Neuronal stem cell (in vitro differentiated cells): ENCODE data around the gene KLHL21.

Experiments
- DNase-seq: peaks from one replicate; pipeline ENCODE4 v3.0.0-alpha.2; 2013; ENCODE audit warnings: low spot score
- H2AFZ ChIP-seq: one replicate; pipeline ENCODE4 v1.6.1; 2013; ENCODE audit warnings: mild to moderate bottlenecking, low read length, inconsistent platforms
- H2AK5ac ChIP-seq: 2 replicates; pipeline ENCODE4 v1.6.1; 2013; ENCODE audit warnings: low read depth, mild to moderate bottlenecking, inconsistent platforms, low read length, moderate library complexity, mixed read lengths
- H2BK120ac ChIP-seq: 2 replicates; pipeline ENCODE4 v1.6.1; 2013; ENCODE audit warnings: low read depth, mild to moderate bottlenecking, inconsistent platforms, low read length, moderate library complexity, mixed read lengths
- H2BK12ac ChIP-seq: one replicate; pipeline ENCODE4 v1.6.1; 2013; ENCODE audit warnings: low read length, inconsistent platforms
- H2BK15ac ChIP-seq: 2 replicates; pipeline ENCODE4 v1.6.1; 2013; ENCODE audit warnings: mild to moderate bottlenecking, low read length, inconsistent platforms, mixed read lengths
- H2BK5ac ChIP-seq: one replicate; pipeline ENCODE4 v1.6.1; 2013; ENCODE audit warnings: inconsistent platforms, mild to moderate bottlenecking, low read length, moderate library complexity
- H3K14ac ChIP-seq: one replicate; pipeline ENCODE4 v1.6.1; 2013; ENCODE audit warnings: low read length, inconsistent platforms
- H3K18ac ChIP-seq: 2 replicates; pipeline ENCODE4 v1.6.1; 2013; ENCODE audit warnings: low read length, inconsistent platforms
- H3K23ac ChIP-seq: 2 replicates; pipeline ENCODE4 v1.6.1; 2013; ENCODE audit warnings: low read depth, mild to moderate bottlenecking, mixed read lengths, low read length, inconsistent platforms; ENCODE audit not compliant: poor library complexity
- H3K27ac ChIP-seq: replicated peaks from 3 replicates; pipeline ENCODE4 v1.5.1; 2013; ENCODE audit warnings: low read length, inconsistent platforms
- H3K27me3 ChIP-seq, 3 experiments: 2 replicates each; pipeline ENCODE4 v1.6.1; 2013; ENCODE audit warnings: low read length in 3 of 3, mild to moderate bottlenecking in 2 of 3, inconsistent platforms in 1 of 3, low read depth in 1 of 3, mixed read lengths in 1 of 3, moderate library complexity in 1 of 3; ENCODE audit not compliant: control insufficient read depth in 3 of 3, insufficient read depth in 3 of 3
- H3K36me3 ChIP-seq, 2 donors: replicated peaks in 1 of 2; 2 replicates each; pipeline ENCODE4 v1.6.1; 2013; ENCODE audit warnings: low read length in 2 of 2; ENCODE audit not compliant: control insufficient read depth in 2 of 2, insufficient read depth in 2 of 2
- H3K4ac ChIP-seq: 2 replicates; pipeline ENCODE4 v1.6.1; 2013; ENCODE audit warnings: inconsistent platforms, mild to moderate bottlenecking, low read length, moderate library complexity
- H3K4me1 ChIP-seq, 2 donors: 1 replicate in 1 of 2; 2 replicates in 1 of 2; pipeline ENCODE4 v1.6.1; 2013; ENCODE audit warnings: low read length in 2 of 2, low read depth in 1 of 2; ENCODE audit not compliant: control insufficient read depth in 2 of 2, insufficient read depth in 1 of 2
- H3K4me2 ChIP-seq: one replicate; pipeline ENCODE4 v1.6.1; 2013; ENCODE audit warnings: mild to moderate bottlenecking, low read length, inconsistent platforms; ENCODE audit not compliant: insufficient read depth, poor library complexity, severe bottlenecking
- H3K4me3 ChIP-seq, 2 donors: 2 replicates each; pipeline ENCODE4 v1.5.1; 2013; ENCODE audit warnings: low read length in 2 of 2, mild to moderate bottlenecking in 2 of 2, inconsistent platforms in 1 of 2, moderate library complexity in 1 of 2
- H3K79me1 ChIP-seq: one replicate; pipeline ENCODE4 v1.6.1; 2013; ENCODE audit warnings: low read depth, mild to moderate bottlenecking, inconsistent platforms, low read length, moderate library complexity
- H3K9ac ChIP-seq: one replicate; pipeline ENCODE4 v1.6.1; 2013; ENCODE audit warnings: mild to moderate bottlenecking, low read depth, low read length, inconsistent platforms; ENCODE audit not compliant: poor library complexity
- H3K9me3 ChIP-seq, 2 donors: replicated peaks in 1 of 2; 2 replicates each; pipeline versions ENCODE3 to v1.6.1; 2013; ENCODE audit warnings: low read length in 2 of 2, mild to moderate bottlenecking in 2 of 2, inconsistent platforms in 1 of 2, low read depth in 1 of 2, mixed read lengths in 1 of 2, moderate library complexity in 1 of 2; ENCODE audit not compliant: control insufficient read depth in 2 of 2, insufficient read depth in 1 of 2
- H4K8ac ChIP-seq: one replicate; pipeline ENCODE4 v1.6.1; 2013; ENCODE audit warnings: low read depth, mild to moderate bottlenecking, inconsistent platforms, low read length, moderate library complexity
- H4K91ac ChIP-seq: one replicate; pipeline ENCODE4 v1.6.1; 2013; ENCODE audit warnings: low read length, low read depth, mild to moderate bottlenecking, inconsistent platforms; ENCODE audit not compliant: poor library complexity
- WGBS, 2 donors: extraction: QIAGEN DNeasy Blood & Tissue Kit; methylation state at CpG; one replicate each; pipeline ENCODE4 v1.1.7; 2013; ENCODE audit warnings: missing lambda C conversion rate in 2 of 2, mixed read lengths in 1 of 2; ENCODE audit not compliant: insufficient read length in 2 of 2, insufficient replicate concordance in 1 of 2; ENCODE audit errors: extremely low coverage in 2 of 2; 5-methylcytosine and 5-hydroxymethylcytosine counted together

KLHL21 gene

DNA sequence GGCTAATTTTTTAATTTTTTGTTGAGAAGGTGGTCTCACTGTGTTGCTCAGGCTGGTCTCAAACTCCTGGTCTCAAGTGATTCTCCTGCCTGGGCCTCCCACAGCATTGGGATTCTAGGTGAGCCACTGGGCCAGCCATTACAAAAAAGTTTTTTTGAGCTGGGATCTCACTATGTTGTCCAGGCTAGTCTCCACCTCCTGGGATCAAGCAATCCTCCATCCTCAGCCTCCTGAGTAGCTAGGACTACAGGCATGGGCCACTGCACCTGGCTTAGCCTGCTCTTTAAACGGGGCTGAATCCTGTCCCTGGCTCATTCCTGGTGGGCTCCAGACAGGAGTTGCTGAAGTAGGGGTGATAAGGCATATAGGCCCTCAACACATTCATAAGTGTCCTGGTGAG is 45.1 kb downstream of the KLHL21 start:
- Histone ChIP-seq H3K9ac (no peak overlapping the region), H3K18ac (no peak overlapping the region), H3K4ac (no peak overlapping the region), H3K36me3 (no peaks in the 10 kb centered on the region), H2BK5ac (peak overlapping the region; percentile 19), H3K23ac (no peak overlapping the region), H2AFZ (no peak overlapping the region), H3K4me2 (no peak overlapping the region), H4K91ac (no peak overlapping the region), H3K9me3 (peaks cover 0 to 4% of the 10 kb centered on the region in 2 donors), H3K27ac (no peak overlapping the region), H3K4me3 (no peak overlapping the region), H3K79me1 (peaks cover 10% of the 10 kb centered on the region), H2AK5ac (no peak overlapping the region), H3K27me3 (no peaks in the 10 kb centered on the region), H3K14ac (no peak overlapping the region), H4K8ac (no peak overlapping the region), H3K4me1 (peaks cover 3 to 8% of the 10 kb centered on the region in 2 donors), H2BK120ac (no peak overlapping the region), H2BK15ac (no peak overlapping the region), H2BK12ac (no peak overlapping the region)
- WGBS, 2 donors, result no CpG with 5 or more reads among the region's 1 CpG
- no peak for DNase-seq

DNA sequence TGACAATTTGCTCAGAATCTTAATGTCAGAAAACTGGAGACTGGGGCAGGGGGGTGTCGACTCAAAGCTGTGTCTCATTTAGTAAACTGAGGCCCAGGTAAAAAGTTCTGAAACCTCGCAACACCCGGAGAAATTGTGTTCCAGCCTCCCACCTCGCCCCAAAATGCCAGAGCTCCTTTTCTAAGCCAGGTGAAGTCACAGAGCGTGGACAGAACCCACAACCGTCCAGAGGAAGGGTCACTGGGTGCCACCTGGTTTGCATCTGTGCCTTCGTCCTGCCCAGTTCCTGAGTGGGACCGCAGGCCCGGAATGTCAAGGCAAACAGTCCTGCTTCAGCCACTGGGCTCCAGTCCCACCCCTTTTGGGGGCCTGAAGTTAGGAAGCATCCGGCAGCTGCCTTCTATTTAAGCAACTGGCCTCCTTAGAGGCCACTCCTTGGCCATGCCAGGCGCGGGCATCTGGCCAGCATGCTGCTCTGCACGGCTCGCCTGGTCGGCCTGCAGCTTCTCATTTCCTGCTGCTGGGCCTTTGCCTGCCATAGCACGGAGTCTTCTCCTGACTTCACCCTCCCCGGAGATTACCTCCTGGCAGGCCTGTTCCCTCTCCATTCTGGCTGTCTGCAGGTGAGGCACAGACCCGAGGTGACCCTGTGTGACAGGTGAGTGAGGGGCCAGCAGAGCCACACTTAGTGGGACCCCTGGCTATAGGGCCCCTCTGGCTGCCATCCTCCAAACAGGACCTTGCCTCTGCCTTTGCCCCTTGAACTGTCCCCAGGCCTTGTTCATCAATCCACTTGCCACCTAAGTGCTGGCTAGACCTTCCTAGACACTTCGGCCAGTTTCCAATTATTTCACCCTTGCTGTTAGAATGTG is 47.5 kb downstream of the KLHL21 start, which contains the start of gene TAS1R1:
Gene TAS1R1, plus strand, starts transcription at position 401 of the 872 bp plus-strand sequence. Its CDS starts 67 bp downstream, at position 468.
- no peaks in the 10 kb centered on the region for H3K9me3 ChIP-seq
- peak within 1 kb of the TSS; percentile 87 for H2BK5ac ChIP-seq
- H2BK15ac ChIP-seq, result peak within 1 kb of the TSS; percentile 47
- H2BK12ac ChIP-seq, result no peak within 1 kb of the TSS
- H3K18ac ChIP-seq, result peak within 1 kb of the TSS; percentile 98
- no peak within 1 kb of the TSS for H3K4ac ChIP-seq
- peak within 1 kb of the TSS; percentile 99 for H2AK5ac ChIP-seq
- peak within 1 kb of the TSS; percentile 37 for H3K23ac ChIP-seq
- H4K91ac ChIP-seq, result no peak within 1 kb of the TSS
- peak within 1 kb of the TSS; percentile 96 for H2AFZ ChIP-seq
- H3K79me1 ChIP-seq, result peaks cover 11% of the 10 kb centered on the region
- H3K4me2 ChIP-seq, result peak within 1 kb of the TSS; percentile 20
- peak within 1 kb of the TSS; percentile 68 for H4K8ac ChIP-seq
- no peak within 1 kb of the TSS for H3K27ac ChIP-seq
- no CpG with 5 or more reads among the region's 19 CpGs for WGBS, 2 donors
- H3K27me3 ChIP-seq, result no peaks in the 10 kb centered on the region
- no peak within 1 kb of the TSS for H3K14ac ChIP-seq
- H3K36me3 ChIP-seq, result peaks cover 3 to 12% of the 10 kb centered on the region in 2 donors
- H3K4me1 ChIP-seq, result peaks cover 3 to 8% of the 10 kb centered on the region in 2 donors
- peak within 1 kb of the TSS; percentile 94 for H3K9ac ChIP-seq
- peak within 1 kb of the TSS; percentile 72 for H2BK120ac ChIP-seq
- H3K4me3 ChIP-seq, result peak within 1 kb of the TSS; percentile 88 to 98
- no peak for DNase-seq

DNA sequence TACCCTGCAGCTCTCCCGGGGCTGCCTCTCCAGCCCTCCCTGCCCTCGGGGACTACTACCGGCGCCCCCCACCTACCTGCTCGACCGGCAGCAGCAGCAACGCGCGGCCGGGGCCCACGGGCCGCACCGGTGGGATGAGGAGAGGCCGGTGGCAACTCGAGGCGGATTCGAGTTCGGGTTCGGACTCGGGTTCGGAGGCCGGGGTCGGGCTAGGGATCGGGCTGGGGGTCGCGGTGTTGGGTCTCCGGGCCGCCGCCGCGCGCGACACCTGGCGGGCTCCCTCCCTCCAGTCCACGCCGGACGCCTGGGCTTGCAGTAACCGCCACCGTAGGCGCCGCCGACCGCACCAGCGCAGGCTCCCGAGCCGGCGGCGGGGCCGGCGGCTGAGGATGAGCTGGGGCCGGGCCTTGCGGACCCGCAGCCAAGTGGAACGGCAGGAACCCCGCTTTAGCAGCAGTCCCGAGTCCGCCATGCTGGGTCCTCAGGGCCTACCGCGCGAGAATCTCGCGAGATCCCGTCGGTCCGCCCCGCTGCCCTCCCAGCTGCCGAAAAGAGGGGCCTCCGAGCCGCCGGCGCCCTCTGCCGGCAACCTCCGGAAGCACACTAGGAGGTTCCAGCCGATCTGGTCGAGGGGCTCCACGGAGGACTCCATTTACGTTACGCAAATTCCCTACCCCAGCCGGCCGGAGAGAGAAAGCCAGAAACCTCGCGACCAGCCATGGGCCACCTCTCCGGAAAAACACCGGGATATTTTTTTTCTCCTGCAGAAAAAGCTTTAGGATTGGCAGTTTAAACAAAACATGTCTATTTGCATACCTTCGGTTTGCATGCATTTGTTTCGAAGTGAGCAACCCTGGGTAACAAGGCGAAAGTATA is 48.4 kb downstream of the KLHL21 start, which contains the start of gene NOL9:
Gene NOL9, minus strand, starts transcription at position 483 of the 876 bp plus-strand sequence. Its CDS starts 11 bp downstream, at position 472.
- Histone ChIP-seq H3K18ac (peak within 1 kb of the TSS; percentile 98), H2AK5ac (peak within 1 kb of the TSS; percentile 99), H3K27me3 (no peaks in the 10 kb centered on the region), H3K27ac (no peak within 1 kb of the TSS), H3K9me3 (no peaks in the 10 kb centered on the region), H4K8ac (peak within 1 kb of the TSS; percentile 68), H4K91ac (no peak within 1 kb of the TSS), H3K4me2 (peak within 1 kb of the TSS; percentile 89), H2AFZ (peak within 1 kb of the TSS; percentile 96), H3K4ac (no peak within 1 kb of the TSS), H3K23ac (peak within 1 kb of the TSS; percentile 37), H2BK12ac (no peak within 1 kb of the TSS), H3K9ac (peak within 1 kb of the TSS; percentile 94), H2BK15ac (peak within 1 kb of the TSS; percentile 47), H3K36me3 (peaks cover 8 to 20% of the 10 kb centered on the region in 2 donors), H3K14ac (no peak within 1 kb of the TSS), H3K4me3 (peak within 1 kb of the TSS; percentile 88 to 98), H2BK5ac (peak within 1 kb of the TSS; percentile 87), H3K4me1 (peaks cover 3 to 8% of the 10 kb centered on the region in 2 donors), H3K79me1 (peaks cover 11% of the 10 kb centered on the region), H2BK120ac (peak within 1 kb of the TSS; percentile 72)
- whole genome bisulfite sequencing, 2 donors, result no CpG with 5 or more reads among the region's 87 CpGs
- peak; percentile 94 for DNase-seq
